Motor neuron (in vitro differentiated cells): ENCODE data around the gene TNIK. TPM values are rescaled to one million over a fixed set of nuclear protein-coding genes. Genes with fewer than 3 reads are reported as not detected.
A peak's percentile ranks its signal among the peaks of the same experiment; 100 is the strongest.

Experiments used
- ATAC-seq, 8 experiments: fragments of 200-7000 bp; cut with Tn5 transposase; replicated peaks in 6 of 8; 2 replicates each; pipeline ENCODE4 v1.8.0; 2021; ENCODE audit warnings: mild to moderate bottlenecking in 8 of 8, moderate library complexity in 8 of 8
- H3K27ac ChIP-seq, 2 donors: fragments of 250-450 bp; sonication (Bioruptor Pico); 2 replicates each; pipeline ENCODE4 v1.9.0; 2021; ENCODE audit warnings: antibody characterized with exemption in 2 of 2, mild to moderate bottlenecking in 2 of 2, moderate library complexity in 1 of 2
- H3K4me1 ChIP-seq, 2 donors: fragments of 250-450 bp; sonication (Bioruptor Pico); replicated peaks in 1 of 2; 2 replicates each; pipeline ENCODE4 v1.6.1; 2021; ENCODE audit warnings: antibody characterized with exemption in 2 of 2, mild to moderate bottlenecking in 2 of 2, moderate library complexity in 1 of 2
- H3K4me3 ChIP-seq, 5 donors: fragments of 250-450 bp; sonication (Bioruptor Pico); 2 replicates each; pipeline ENCODE4 v1.9.0; 2021; ENCODE audit warnings: antibody characterized with exemption in 5 of 5, mild to moderate bottlenecking in 5 of 5, moderate library complexity in 4 of 5
- WGBS, 10 experiments: fragments of 450-650 bp; shearing (Covaris generic); methylation state at CpG; one replicate each; pipeline ENCODE4 v1.0.0; 2022; 5-methylcytosine and 5-hydroxymethylcytosine counted together
- in situ Hi-C, 9 experiments: fragments of 400-800 bp; cut with MboI; loops; one replicate each; pipeline ENCODE4 v1.15.0; 2021; ENCODE audit warnings: low sequenced_read_pairs in 9 of 9, low pct_unique_long_range_greater_than_20kb in 2 of 9; ENCODE audit not compliant: unreplicated experiment in 9 of 9
- total RNA-seq, 8 experiments: library from RNA; unstranded; fragments of 300-600 nt; gene quantifications; 2 replicates each; pipeline versions ENCODE4 v1.2.3 to v1.2.4, GENCODE V29; 2022

TNIK gene
- total RNA-seq, 8 experiments from 2014 or later = 0.87 to 76.5 (median 23.3) TPM

GRCh38 chr3:171088496-171088895 is 371.7 kb downstream of the TNIK start:
- Histone ChIP-seq H3K4me3 (no peak overlapping the region), H3K4me1 (no peaks in the 10 kb centered on the region), H3K27ac (no peak overlapping the region)
- no peak for ATAC-seq
- WGBS, 10 experiments = 81 to 100% (median 91%) methylated on average over 2 to 4 of the region's 4 CpGs; no CpG with 5 or more reads in 3 of the 10 experiments
- in situ Hi-C loops = no loop called here

GRCh38 chr3:171086914-171087313 is 373.3 kb downstream of the TNIK start:
- ATAC-seq = no peak
- Histone ChIP-seq H3K4me1 (no peaks in the 10 kb centered on the region), H3K27ac (no peak overlapping the region), H3K4me3 (no peak overlapping the region)
- in situ Hi-C loops = no loop called here
- WGBS, 10 experiments = 100% methylated on average over 1 of the region's 1 CpG; no CpG with 5 or more reads in 6 of the 10 experiments

- no peak overlapping the region for H3K4me3 ChIP-seq
- WGBS, 10 experiments = 71 to 100% (median 88%) methylated on average over 1 to 2 of the region's 2 CpGs; no CpG with 5 or more reads in 2 of the 10 experiments
- no peak for ATAC-seq
- no peak overlapping the region for H3K27ac ChIP-seq
- no peaks in the 10 kb centered on the region for H3K4me1 ChIP-seq
- in situ Hi-C loops = no loop called here
Observed at GRCh38 chr3:171077261-171077660, 382.9 kb downstream of the TNIK start.

- no peak for ATAC-seq
- in situ Hi-C loops = loop anchor here in 2 of 9 experiments (25.0 kb wide), 1 partner anchor 90 kb away; no protein-coding TSS in a partner anchor
- Histone ChIP-seq H3K27ac (no peak overlapping the region), H3K4me1 (no peaks in the 10 kb centered on the region), H3K4me3 (no peak overlapping the region)
Observed at GRCh38 chr3:171072432-171072831, 387.8 kb downstream of the TNIK start.

GRCh38 chr3:171068658-171069057 is 391.5 kb downstream of the TNIK start:
- Histone ChIP-seq H3K4me1 (no peaks in the 10 kb centered on the region), H3K4me3 (no peak overlapping the region), H3K27ac (no peak overlapping the region)
- no peak for ATAC-seq
- in situ Hi-C loops = loop anchor here in 2 of 9 experiments (25.0 kb wide), 1 partner anchor 94 kb away; no protein-coding TSS in a partner anchor
- WGBS, 10 experiments = 55 to 100% (median 93%) methylated on average over 1 to 3 of the region's 3 CpGs

- Histone ChIP-seq H3K4me3 (no peak overlapping the region), H3K4me1 (no peaks in the 10 kb centered on the region), H3K27ac (no peak overlapping the region)
- 65 to 100% (median 91%) methylated on average over 2 to 6 of the region's 6 CpGs; no CpG with 5 or more reads in 1 of the 10 experiments for WGBS, 10 experiments
- no peak for ATAC-seq
- in situ Hi-C loops = loop anchor here in 2 of 9 experiments (25.0 kb wide), 1 partner anchor 96 kb away; no protein-coding TSS in a partner anchor
Observed at GRCh38 chr3:171066206-171066605, 394.0 kb downstream of the TNIK start.

- in situ Hi-C loops = loop anchor here in 2 of 9 experiments (25.0 kb wide), 1 partner anchor 97 kb away; no protein-coding TSS in a partner anchor
- no peak for ATAC-seq
- Histone ChIP-seq H3K4me3 (no peak overlapping the region), H3K27ac (no peak overlapping the region), H3K4me1 (no peaks in the 10 kb centered on the region)
- 43 to 100% (median 94%) methylated on average over 1 of the region's 1 CpG; no CpG with 5 or more reads in 2 of the 10 experiments for WGBS, 10 experiments
Observed at GRCh38 chr3:171065732-171066131, 394.5 kb downstream of the TNIK start.

- Histone ChIP-seq H3K4me3 (no peak overlapping the region), H3K4me1 (no peaks in the 10 kb centered on the region), H3K27ac (no peak overlapping the region)
- WGBS, 10 experiments = 0 to 100% (median 83%) methylated on average over 1 to 2 of the region's 2 CpGs; no CpG with 5 or more reads in 2 of the 10 experiments
- no peak for ATAC-seq
- in situ Hi-C loops = loop anchor here in 2 of 9 experiments (25.0 kb wide), 1 partner anchor 98 kb away; no protein-coding TSS in a partner anchor
Observed at GRCh38 chr3:171064461-171064860, 395.7 kb downstream of the TNIK start.

- Histone ChIP-seq H3K27ac (no peak overlapping the region), H3K4me3 (no peak overlapping the region), H3K4me1 (no peaks in the 10 kb centered on the region)
- ATAC-seq = no peak
- in situ Hi-C loops = loop anchor here in 2 of 9 experiments (25.0 kb wide), 1 partner anchor 101 kb away; no protein-coding TSS in a partner anchor
- WGBS, 10 experiments = 88 to 100% (median 100%) methylated on average over 1 of the region's 1 CpG; no CpG with 5 or more reads in 2 of the 10 experiments
Observed at GRCh38 chr3:171061749-171062148, 398.5 kb downstream of the TNIK start.

GRCh38 chr3:171059978-171060377 is 400.2 kb downstream of the TNIK start:
- Histone ChIP-seq H3K27ac (no peak overlapping the region), H3K4me3 (no peak overlapping the region), H3K4me1 (no peaks in the 10 kb centered on the region)
- WGBS, 10 experiments = 20 to 100% (median 92%) methylated on average over 1 to 3 of the region's 3 CpGs; no CpG with 5 or more reads in 1 of the 10 experiments
- ATAC-seq = no peak
- in situ Hi-C loops = loop anchor here in 3 of 9 experiments (10.0 to 25.0 kb wide), 2 partner anchors 102 to 105 kb away; no protein-coding TSS in a partner anchor

- no peak overlapping the region for H3K27ac ChIP-seq
- H3K4me3 ChIP-seq = no peak overlapping the region
- H3K4me1 ChIP-seq = no peaks in the 10 kb centered on the region
- in situ Hi-C loops = loop anchor here in 3 of 9 experiments (10.0 to 25.0 kb wide), 2 partner anchors 103 to 106 kb away; no protein-coding TSS in a partner anchor
- peak in 1 of 8 experiments; percentile 25 for ATAC-seq
Observed at GRCh38 chr3:171058873-171059603, 401.2 kb downstream of the TNIK start.

GRCh38 chr3:171058058-171058457 is 402.1 kb downstream of the TNIK start:
- H3K4me1 ChIP-seq = no peaks in the 10 kb centered on the region

GRCh38 chr3:171057072-171057471 is 403.1 kb downstream of the TNIK start:
- no peaks in the 10 kb centered on the region for H3K4me1 ChIP-seq
- in situ Hi-C loops = loop anchor here in 3 of 9 experiments (10.0 to 25.0 kb wide), 2 partner anchors 105 to 108 kb away; no protein-coding TSS in a partner anchor
- H3K27ac ChIP-seq = no peak overlapping the region
- H3K4me3 ChIP-seq = no peak overlapping the region
- 14 to 83% (median 29%) methylated on average over 1 of the region's 1 CpG; no CpG with 5 or more reads in 4 of the 10 experiments for WGBS, 10 experiments
- no peak for ATAC-seq

More at GRCh38 chr3:171058058-171058457, 402.1 kb downstream of the TNIK start:
- in situ Hi-C loops = loop anchor here in 3 of 9 experiments (10.0 to 25.0 kb wide), 2 partner anchors 104 to 107 kb away; no protein-coding TSS in a partner anchor
- no peak overlapping the region for H3K27ac ChIP-seq
- no peak for ATAC-seq
- 10 to 100% (median 90%) methylated on average over 1 of the region's 1 CpG; no CpG with 5 or more reads in 2 of the 10 experiments for WGBS, 10 experiments
- no peak overlapping the region for H3K4me3 ChIP-seq
